Measurements from ENCODE around the gene F3. TPM values are rescaled to one million over a fixed set of nuclear protein-coding genes. Genes with fewer than 3 reads are reported as not detected.

F3 gene
- total RNA-seq, 2 experiments from 2014 or later = not detected

GRCh38 chr1:94555091-94555490, 13.5 kb upstream of the F3 start:
- TF ChIP-seq CTCF (IDR thresholded peaks at IDR 0.05) = no peak
- ATAC-seq (no peak), DNase-seq (no peak)
- no peak overlapping the region for H3K27ac Mint-ChIP-seq
- POLR2A ChIA-PET = no interaction called here
- intact Hi-C loops (cut with micrococcal nuclease) = no loop called here
- CTCF ChIA-PET = no interaction called here
- H3K4me1 Mint-ChIP-seq (ENCODE audit: low read depth) = no peaks in the 10 kb centered on the region
- H3K36me3 Mint-ChIP-seq (ENCODE audit: low read depth) = no peaks in the 10 kb centered on the region
- peaks cover 5% of the 10 kb centered on the region for H3K27me3 Mint-ChIP-seq
- H3K9me3 Mint-ChIP-seq = no peaks in the 10 kb centered on the region
- H3K4me3 Mint-ChIP-seq = no peak overlapping the region

- no peaks in the 10 kb centered on the region for H3K4me1 Mint-ChIP-seq (ENCODE audit: low read depth)
- peaks cover 7% of the 10 kb centered on the region for H3K27me3 Mint-ChIP-seq
- H3K36me3 Mint-ChIP-seq (ENCODE audit: low read depth) = no peaks in the 10 kb centered on the region
- no peak for DNase-seq
- POLR2A ChIA-PET = no interaction called here
- no peak overlapping the region for H3K27ac Mint-ChIP-seq
- no peak for TF ChIP-seq CTCF (IDR thresholded peaks at IDR 0.05)
- H3K9me3 Mint-ChIP-seq = no peaks in the 10 kb centered on the region
- CTCF ChIA-PET = interaction anchor here (1.1 kb wide), 1 partner anchor 251 kb away, joined by 3 read pairs; no protein-coding TSS in a partner anchor
- intact Hi-C loops (cut with micrococcal nuclease) = no loop called here
- no peak overlapping the region for H3K4me3 Mint-ChIP-seq
- ATAC-seq = no peak
Observed at GRCh38 chr1:94554580-94554979, 13.0 kb upstream of the F3 start.

GRCh38 chr1:94553931-94554330, 12.4 kb upstream of the F3 start:
- ChIA-PET POLR2A (no interaction called here), CTCF (interaction anchor here (1.1 kb wide), 1 partner anchor 252 kb away, joined by 3 read pairs; no protein-coding TSS in a partner anchor)
- DNase-seq (no peak), ATAC-seq (no peak)
- H3K36me3 Mint-ChIP-seq (ENCODE audit: low read depth) = no peaks in the 10 kb centered on the region
- no peaks in the 10 kb centered on the region for H3K9me3 Mint-ChIP-seq
- H3K27ac Mint-ChIP-seq = no peak overlapping the region
- no peak overlapping the region for H3K4me3 Mint-ChIP-seq
- intact Hi-C loops (cut with micrococcal nuclease) = no loop called here
- H3K4me1 Mint-ChIP-seq (ENCODE audit: low read depth) = no peaks in the 10 kb centered on the region
- peaks cover 7% of the 10 kb centered on the region for H3K27me3 Mint-ChIP-seq
- TF ChIP-seq CTCF (IDR thresholded peaks at IDR 0.05) = no peak

GRCh38 chr1:94553323-94553730, 11.8 kb upstream of the F3 start:
- no peaks in the 10 kb centered on the region for H3K9me3 Mint-ChIP-seq

GRCh38 chr1:94552071-94552586, 10.6 kb upstream of the F3 start:
- Mint-ChIP-seq H3K4me1 (ENCODE audit: low read depth) (no peaks in the 10 kb centered on the region), H3K36me3 (ENCODE audit: low read depth) (no peaks in the 10 kb centered on the region), H3K4me3 (no peak overlapping the region), H3K9me3 (no peaks in the 10 kb centered on the region), H3K27ac (no peak overlapping the region), H3K27me3 (peaks cover 7% of the 10 kb centered on the region)
- DNase-seq (no peak), ATAC-seq (no peak)
- intact Hi-C loops (cut with micrococcal nuclease) = no loop called here
- ChIA-PET POLR2A (no interaction called here), CTCF (no interaction called here)
- TF ChIP-seq CTCF (IDR thresholded peaks at IDR 0.05) = no peak

More at GRCh38 chr1:94553323-94553730, 11.8 kb upstream of the F3 start:
- ChIA-PET POLR2A (no interaction called here), CTCF (interaction anchor here (1.1 kb wide), 1 partner anchor 252 kb away, joined by 3 read pairs; no protein-coding TSS in a partner anchor)
- Mint-ChIP-seq H3K27ac (no peak overlapping the region), H3K4me3 (no peak overlapping the region), H3K36me3 (ENCODE audit: low read depth) (no peaks in the 10 kb centered on the region), H3K4me1 (ENCODE audit: low read depth) (no peaks in the 10 kb centered on the region), H3K27me3 (peaks cover 7% of the 10 kb centered on the region)
- intact Hi-C loops (cut with micrococcal nuclease) = no loop called here
- no peak for TF ChIP-seq CTCF (IDR thresholded peaks at IDR 0.05)
- DNase-seq (no peak), ATAC-seq (no peak)

Measured in activated CD8-positive, alpha-beta T cell treated with anti-CD3 and anti-CD28 coated beads for 36 hours (primary cell).